ENCODE data around the gene GRIN2D.
"Not testable (repeated sequence)": the region's sequence is repeated elsewhere in the genome, so short reads cannot be mapped to it uniquely, and the experiment has no call there.

The GRIN2D gene

DNA sequence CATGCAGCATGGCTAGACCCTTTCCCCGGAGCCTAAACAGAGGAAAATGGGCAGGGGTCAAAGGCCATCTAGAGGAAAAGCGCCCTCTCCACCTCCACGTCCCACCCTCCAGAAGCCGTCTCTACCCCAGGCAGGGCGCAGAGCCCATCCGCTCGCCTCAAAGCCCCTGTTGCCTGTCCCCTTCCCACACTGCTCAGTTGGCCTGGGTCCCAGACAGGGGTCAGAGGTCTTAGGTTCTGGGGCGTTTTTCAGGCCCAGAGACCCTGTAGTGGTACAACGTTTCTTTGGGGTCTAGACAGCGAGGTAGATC, 30.0 kb upstream of the GRIN2D start:
- H3K9me3 ChIP-seq: no peaks in the 10 kb centered on the region
- H3K4me3 ChIP-seq: peak overlapping the region; percentile 26
- no peak for DNase-seq (ENCODE audit: low spot score in 2 of 2)
- no peaks in the 10 kb centered on the region; the same call in 1 of the 2 replicates for H3K36me3 ChIP-seq (replicated peaks)
- no peaks in the 10 kb centered on the region for H3K27me3 ChIP-seq (ENCODE audit: low read depth)
- peaks cover 14% of the 10 kb centered on the region for H3K4me1 ChIP-seq
- in situ Hi-C loops (cut with MboI; ENCODE audit: low sequenced_read_pairs): no loop called here

DNA sequence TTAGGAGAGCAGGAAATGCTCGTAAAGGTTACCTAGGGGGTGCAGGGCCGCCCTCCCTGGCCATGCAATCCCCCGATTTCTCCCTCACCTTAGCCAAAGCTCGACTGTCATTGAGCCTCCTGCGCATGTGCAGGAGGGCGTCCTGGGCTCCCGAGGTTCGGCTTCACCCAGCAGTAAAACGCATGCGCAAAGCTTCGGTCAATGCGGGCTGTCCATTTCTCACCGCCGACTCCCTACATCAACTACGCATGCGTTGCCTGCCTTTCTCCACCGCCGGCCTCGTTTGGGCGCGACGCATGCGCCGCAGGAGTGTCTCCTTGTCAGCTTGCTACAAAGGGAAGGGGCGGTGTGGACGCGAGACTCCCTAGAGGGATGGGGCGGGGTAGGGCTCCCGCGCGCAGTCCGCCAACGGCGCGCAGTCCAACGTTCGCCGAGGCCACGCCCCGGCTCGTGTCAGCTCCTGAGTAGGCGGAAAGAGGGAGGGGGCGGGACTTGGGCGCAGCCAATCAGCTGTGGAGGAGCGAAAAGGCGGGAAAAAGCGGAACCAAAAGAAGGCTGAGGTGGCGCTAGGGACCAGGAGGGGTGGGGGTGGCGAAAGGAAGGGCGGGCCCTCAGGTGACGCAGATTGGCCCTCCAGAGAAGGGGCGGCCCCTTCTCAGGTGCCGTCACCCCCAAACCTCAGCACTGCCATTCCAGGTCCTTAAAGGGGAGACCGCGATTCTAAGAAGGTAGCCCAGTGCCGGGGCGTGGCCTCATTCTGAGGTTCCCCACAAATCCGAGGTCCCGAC, 29.5 kb upstream of the GRIN2D start, which contains the start of the genes SYNGR4 and TMEM143:
Gene SYNGR4, plus strand, starts transcription at position 558 of the 788 bp plus-strand sequence. CDS start 1,476 bp downstream, outside the sequence.
Gene TMEM143, minus strand, starts transcription at position 131 of the 788 bp plus-strand sequence. Its CDS starts 20 bp downstream, at position 111.
- H3K4me1 ChIP-seq: peaks cover 14% of the 10 kb centered on the region
- H3K36me3 ChIP-seq (replicated peaks): no peaks in the 10 kb centered on the region; the same call in 1 of the 2 replicates
- no peaks in the 10 kb centered on the region for H3K27me3 ChIP-seq (ENCODE audit: low read depth)
- in situ Hi-C loops (cut with MboI; ENCODE audit: low sequenced_read_pairs): no loop called here
- DNase-seq (ENCODE audit: low spot score in 2 of 2): peak; percentile 99
- peak within 1 kb of the TSS; percentile 26 for H3K4me3 ChIP-seq
- H3K9me3 ChIP-seq: no peaks in the 10 kb centered on the region

DNA sequence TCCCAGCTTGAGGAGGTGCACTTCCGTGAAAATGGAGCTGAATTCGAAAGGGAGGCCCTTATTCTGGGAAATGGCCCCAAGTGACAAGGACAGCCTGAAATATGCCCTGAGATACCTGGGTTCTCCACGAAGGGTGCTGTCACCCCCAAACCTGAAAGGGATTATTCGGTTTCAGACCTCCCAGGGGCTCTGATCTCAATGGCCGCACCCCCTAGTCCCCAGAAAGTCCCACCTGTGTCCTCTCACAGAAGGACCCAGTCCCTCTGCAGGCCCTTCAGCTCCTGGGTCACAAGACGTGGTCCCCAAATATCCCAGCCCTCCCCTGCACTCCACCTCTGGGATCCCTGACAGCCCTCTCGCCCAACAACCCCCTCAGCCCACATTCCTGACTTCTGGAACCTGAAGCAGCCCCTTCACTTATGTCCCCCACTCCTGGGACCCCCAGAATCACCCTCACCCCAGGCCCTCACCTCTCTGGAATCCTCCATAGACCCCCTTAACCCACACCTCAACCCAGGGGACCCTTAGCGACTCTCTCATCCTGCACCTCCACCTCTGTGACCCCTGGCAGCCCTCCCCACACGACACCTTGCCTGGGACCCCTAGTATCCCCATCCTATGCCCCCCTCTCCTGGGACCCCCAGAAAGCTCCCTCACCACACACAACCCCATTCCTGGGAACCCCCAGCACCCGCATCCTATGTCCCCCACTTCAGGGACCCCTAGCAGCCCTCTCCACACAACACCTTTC, 28.7 kb upstream of the GRIN2D start:
- Histone ChIP-seq H3K9me3 (no peaks in the 10 kb centered on the region), H3K4me1 (peaks cover 14% of the 10 kb centered on the region), H3K27me3 (ENCODE audit: low read depth) (no peaks in the 10 kb centered on the region), H3K4me3 (peak overlapping the region; percentile 5), H3K36me3 (replicated peaks) (no peaks in the 10 kb centered on the region; the same call in 1 of the 2 replicates)
- DNase-seq (ENCODE audit: low spot score in 2 of 2): no peak
- in situ Hi-C loops (cut with MboI; ENCODE audit: low sequenced_read_pairs): no loop called here

DNA sequence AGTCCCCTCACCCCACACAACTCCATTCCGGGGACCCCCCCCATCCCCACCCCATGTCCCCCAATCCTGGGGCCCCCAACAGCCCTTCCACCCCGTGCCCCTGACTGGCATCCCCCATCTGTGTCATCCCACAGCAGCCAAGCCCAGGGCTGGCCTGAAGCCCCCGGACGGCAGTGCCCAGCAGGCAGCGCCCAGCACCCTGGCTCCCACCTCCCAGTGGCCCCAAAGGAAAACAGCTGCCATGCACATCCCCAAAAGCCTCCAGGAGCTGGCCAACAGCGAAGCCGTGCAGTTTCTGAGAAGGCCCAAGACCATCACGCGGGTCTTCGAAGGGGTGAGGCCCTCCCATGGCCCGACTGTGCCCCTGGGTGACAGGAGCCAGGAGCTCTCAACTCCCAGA, 27.9 kb upstream of the GRIN2D start:
- no peak overlapping the region for H3K4me3 ChIP-seq
- DNase-seq (ENCODE audit: low spot score in 2 of 2): no peak
- H3K36me3 ChIP-seq (replicated peaks): no peaks in the 10 kb centered on the region; the same call in 1 of the 2 replicates
- H3K27me3 ChIP-seq (ENCODE audit: low read depth): no peaks in the 10 kb centered on the region
- in situ Hi-C loops (cut with MboI; ENCODE audit: low sequenced_read_pairs): no loop called here
- H3K4me1 ChIP-seq: peaks cover 14% of the 10 kb centered on the region
- H3K9me3 ChIP-seq: no peaks in the 10 kb centered on the region

DNA sequence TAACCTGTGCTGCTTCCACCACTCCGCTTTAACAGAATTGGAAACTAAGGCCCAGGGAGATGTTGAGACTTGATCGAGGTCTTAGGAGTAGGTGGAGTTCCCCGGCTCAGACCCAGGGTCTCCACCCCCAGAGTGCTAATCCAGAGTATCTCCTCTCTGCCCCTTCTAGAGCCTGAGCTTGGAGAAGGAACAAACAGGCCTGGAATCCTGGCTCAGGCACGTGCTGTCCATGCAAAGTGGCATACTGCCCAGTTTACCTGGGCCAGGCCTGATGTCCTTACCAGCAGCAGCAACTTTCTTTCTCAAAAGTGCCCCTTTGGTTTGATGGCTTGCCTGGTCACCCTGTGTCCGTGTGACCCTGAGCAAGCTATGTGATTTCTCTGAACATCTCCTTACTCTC, 25.6 kb upstream of the GRIN2D start:
- no peak for DNase-seq (ENCODE audit: low spot score in 2 of 2)
- H3K4me1 ChIP-seq: peaks cover 11% of the 10 kb centered on the region
- no peaks in the 10 kb centered on the region for H3K36me3 ChIP-seq (replicated peaks)
- no peaks in the 10 kb centered on the region for H3K9me3 ChIP-seq
- no peak overlapping the region for H3K4me3 ChIP-seq
- in situ Hi-C loops (cut with MboI; ENCODE audit: low sequenced_read_pairs): no loop called here
- H3K27me3 ChIP-seq (ENCODE audit: low read depth): no peaks in the 10 kb centered on the region

DNA sequence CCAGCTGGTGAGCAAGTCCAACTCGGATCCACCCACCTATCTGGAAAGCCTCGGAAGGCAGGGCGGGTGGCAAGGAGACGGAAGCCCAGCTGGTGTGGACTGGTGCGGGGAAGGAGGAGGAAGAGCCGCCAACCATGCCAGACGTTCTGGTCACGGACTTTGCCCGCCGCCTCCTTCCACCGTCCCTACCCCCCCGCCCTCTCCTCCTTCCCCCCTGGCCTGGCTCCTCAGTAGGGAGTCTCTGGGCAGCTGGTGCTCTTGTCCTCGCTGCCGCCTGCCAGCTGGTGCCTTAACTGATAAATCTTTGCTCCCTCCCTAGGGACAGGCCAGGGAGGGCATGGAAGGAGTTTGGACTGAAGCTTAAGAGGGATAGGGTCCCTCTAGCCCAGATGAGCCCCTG, 24.5 kb upstream of the GRIN2D start:
- Histone ChIP-seq H3K27me3 (ENCODE audit: low read depth) (no peaks in the 10 kb centered on the region), H3K9me3 (no peaks in the 10 kb centered on the region), H3K4me1 (peaks cover 4% of the 10 kb centered on the region), H3K36me3 (replicated peaks) (no peaks in the 10 kb centered on the region), H3K4me3 (no peak overlapping the region)
- no peak for DNase-seq (ENCODE audit: low spot score in 2 of 2)
- in situ Hi-C loops (cut with MboI; ENCODE audit: low sequenced_read_pairs): no loop called here

DNA sequence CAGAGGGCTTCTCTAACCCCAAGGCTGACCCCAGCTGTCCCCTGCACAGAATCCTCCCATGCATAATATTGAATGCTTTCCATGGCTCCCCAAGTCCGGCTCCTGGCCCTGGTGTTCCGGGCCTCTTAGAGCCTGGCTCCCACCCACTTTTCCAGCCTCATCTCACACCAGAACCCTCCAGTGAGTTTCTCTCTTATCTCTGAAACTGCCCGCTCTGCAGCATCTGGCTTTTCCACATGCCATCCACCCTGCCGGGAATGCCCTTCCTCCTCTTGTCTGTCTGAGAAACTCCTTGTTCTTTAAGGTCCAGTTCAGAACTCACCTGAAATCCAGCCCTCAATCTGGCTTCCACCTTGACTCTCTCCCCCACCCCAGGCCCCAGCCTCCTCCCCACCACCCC, 22.5 kb upstream of the GRIN2D start:
- H3K36me3 ChIP-seq (replicated peaks): no peaks in the 10 kb centered on the region
- no peak for DNase-seq (ENCODE audit: low spot score in 2 of 2)
- in situ Hi-C loops (cut with MboI; ENCODE audit: low sequenced_read_pairs): no loop called here
- H3K4me1 ChIP-seq: no peaks in the 10 kb centered on the region; the same call in 1 of the 2 replicates
- H3K9me3 ChIP-seq: no peaks in the 10 kb centered on the region
- H3K27me3 ChIP-seq (ENCODE audit: low read depth): no peaks in the 10 kb centered on the region
- no peak overlapping the region for H3K4me3 ChIP-seq

DNA sequence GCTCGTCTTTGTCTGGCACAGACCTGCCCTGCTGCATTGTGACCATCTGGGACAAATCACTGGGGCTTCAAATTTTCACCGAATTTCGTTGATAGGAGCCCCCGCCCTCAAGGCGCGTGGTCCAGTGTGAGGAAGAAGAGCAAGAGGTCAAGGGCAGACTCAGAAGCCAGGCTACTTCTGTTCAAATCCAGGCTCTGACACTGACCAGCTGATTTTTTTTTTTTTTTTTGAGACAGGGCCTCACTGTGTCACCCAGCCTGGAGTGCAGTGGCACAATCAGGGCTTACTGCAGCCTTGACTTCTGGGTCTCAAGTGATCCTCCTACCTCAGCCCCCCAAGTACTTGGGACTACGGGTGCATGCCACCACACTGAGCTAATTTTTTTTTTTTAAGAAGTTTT, 22.1 kb upstream of the GRIN2D start:
- in situ Hi-C loops (cut with MboI; ENCODE audit: low sequenced_read_pairs): no loop called here
- no peaks in the 10 kb centered on the region for H3K36me3 ChIP-seq (replicated peaks)
- H3K4me1 ChIP-seq: no peaks in the 10 kb centered on the region; the same call in 1 of the 2 replicates
- H3K4me3 ChIP-seq: no peak overlapping the region
- H3K27me3 ChIP-seq (ENCODE audit: low read depth): no peaks in the 10 kb centered on the region
- H3K9me3 ChIP-seq: no peaks in the 10 kb centered on the region
- DNase-seq (ENCODE audit: low spot score in 2 of 2): no peak

DNA sequence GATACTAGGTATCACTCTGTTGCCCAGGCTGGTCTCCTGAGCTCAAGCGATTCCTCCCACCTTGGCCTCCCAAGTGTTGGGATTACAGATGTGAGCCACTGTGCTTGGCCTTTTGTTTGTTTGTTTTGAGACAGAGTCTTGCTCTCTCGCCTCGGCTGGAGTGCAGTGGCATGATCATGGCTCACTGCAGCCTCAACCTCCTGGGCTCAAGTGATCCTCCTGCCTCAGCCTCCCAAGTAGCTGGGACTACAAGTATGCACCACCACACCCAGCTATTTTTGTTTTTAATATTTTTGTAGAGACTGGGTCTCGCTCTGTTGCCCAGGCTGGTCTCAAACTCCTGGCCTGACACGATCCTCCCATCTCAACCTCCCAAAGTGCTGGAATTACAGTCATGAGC, 21.7 kb upstream of the GRIN2D start:
- H3K27me3 ChIP-seq (ENCODE audit: low read depth); in situ Hi-C loops (cut with MboI; ENCODE audit: low sequenced_read_pairs); H3K36me3 ChIP-seq (replicated peaks); H3K4me3 ChIP-seq; H3K4me1 ChIP-seq; DNase-seq (ENCODE audit: low spot score in 2 of 2); H3K9me3 ChIP-seq: not testable (repeated sequence)

DNA sequence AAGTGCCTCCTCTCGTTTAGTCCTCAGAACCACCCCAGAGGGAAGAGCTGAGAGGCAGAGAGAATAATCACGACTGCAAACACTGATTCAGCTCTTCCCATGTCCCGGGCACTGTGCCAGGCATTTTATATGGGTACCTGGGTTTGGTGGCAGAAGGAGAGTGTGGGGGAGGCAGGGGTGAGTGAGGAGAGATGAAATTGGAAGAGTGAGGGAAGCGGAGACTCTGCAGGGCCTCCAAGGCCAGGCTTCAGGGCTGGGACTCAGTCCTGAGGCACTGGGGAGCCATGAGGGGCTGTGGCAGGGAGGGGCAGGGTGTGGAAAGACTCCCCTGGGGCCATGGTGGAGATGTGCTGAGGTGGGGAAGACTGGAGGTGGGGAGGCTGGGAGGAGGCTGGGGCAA, 20.6 kb upstream of the GRIN2D start:
- DNase-seq (ENCODE audit: low spot score in 2 of 2): peak in 1 of 2 experiments; percentile 39
- H3K4me3 ChIP-seq: no peak overlapping the region
- H3K27me3 ChIP-seq (ENCODE audit: low read depth): no peaks in the 10 kb centered on the region
- no peaks in the 10 kb centered on the region for H3K9me3 ChIP-seq
- H3K36me3 ChIP-seq (replicated peaks): no peaks in the 10 kb centered on the region
- H3K4me1 ChIP-seq: no peaks in the 10 kb centered on the region; the same call in 1 of the 2 replicates
- in situ Hi-C loops (cut with MboI; ENCODE audit: low sequenced_read_pairs): no loop called here

DNA sequence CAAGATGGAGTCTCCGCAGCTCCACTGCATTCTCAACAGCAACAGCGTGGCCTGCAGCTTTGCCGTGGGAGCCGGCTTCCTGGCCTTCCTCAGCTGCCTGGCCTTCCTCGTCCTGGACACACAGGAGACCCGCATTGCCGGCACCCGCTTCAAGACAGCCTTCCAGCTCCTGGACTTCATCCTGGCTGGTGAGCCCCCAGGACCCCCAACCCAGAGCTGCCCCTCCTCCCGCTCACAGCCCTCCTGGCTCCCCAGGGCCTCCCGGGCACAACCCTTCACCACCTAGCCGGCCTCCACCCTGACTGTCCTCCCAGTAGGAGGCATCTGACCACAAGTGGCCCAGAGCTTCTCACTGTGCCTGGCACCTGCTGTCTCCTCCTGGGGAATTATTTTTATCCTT, 19.9 kb upstream of the GRIN2D start:
- DNase-seq (ENCODE audit: low spot score in 2 of 2): no peak
- in situ Hi-C loops (cut with MboI; ENCODE audit: low sequenced_read_pairs): no loop called here
- H3K4me1 ChIP-seq: no peaks in the 10 kb centered on the region; the same call in 1 of the 2 replicates
- no peaks in the 10 kb centered on the region for H3K9me3 ChIP-seq
- H3K4me3 ChIP-seq: no peak overlapping the region
- H3K27me3 ChIP-seq (ENCODE audit: low read depth): no peaks in the 10 kb centered on the region
- no peaks in the 10 kb centered on the region for H3K36me3 ChIP-seq (replicated peaks)

DNA sequence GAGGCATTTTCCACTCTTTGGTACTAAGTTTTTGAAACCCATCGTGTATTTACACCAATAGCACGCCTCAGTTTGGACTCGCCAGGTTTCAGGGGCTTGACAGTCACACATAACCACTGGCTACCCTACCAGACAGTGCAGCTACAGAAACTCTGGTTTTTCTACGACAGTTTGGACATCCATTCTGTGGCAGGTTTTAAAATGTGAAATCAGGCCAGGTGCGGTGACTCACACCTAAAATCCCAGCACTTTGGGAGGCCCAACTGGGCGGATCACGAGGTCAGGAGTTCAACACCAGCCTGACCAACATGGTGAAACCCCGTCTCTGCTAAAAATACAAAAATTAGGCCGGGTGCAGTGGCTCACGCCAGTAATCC, 15.3 kb upstream of the GRIN2D start:
- DNase-seq (ENCODE audit: low spot score in 2 of 2): no peak
- Histone ChIP-seq H3K36me3 (replicated peaks) (peaks cover 15% of the 10 kb centered on the region), H3K9me3 (no peaks in the 10 kb centered on the region), H3K27me3 (ENCODE audit: low read depth) (no peaks in the 10 kb centered on the region), H3K4me3 (no peak overlapping the region), H3K4me1 (no peaks in the 10 kb centered on the region)
- in situ Hi-C loops (cut with MboI; ENCODE audit: low sequenced_read_pairs): no loop called here

DNA sequence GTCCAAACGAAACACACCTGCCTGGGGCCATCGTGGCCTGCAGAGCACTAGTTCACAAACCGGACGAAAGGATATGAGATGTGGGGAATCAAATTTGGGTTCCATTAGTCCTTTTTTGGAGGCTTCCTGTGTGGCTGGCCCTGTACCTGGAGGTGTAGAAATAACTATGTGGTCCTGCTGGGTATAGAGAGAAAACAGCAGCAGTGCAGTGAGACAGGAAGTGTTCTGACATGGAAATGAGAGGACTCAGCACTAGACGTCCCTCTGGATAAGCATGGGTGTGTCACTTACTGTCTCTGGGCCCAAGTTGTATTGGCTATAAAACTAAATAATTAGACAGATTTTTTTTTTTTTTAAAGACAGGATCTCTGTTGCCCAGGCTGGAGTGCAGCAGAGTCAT, 14.4 kb upstream of the GRIN2D start:
- Histone ChIP-seq H3K4me1 (no peaks in the 10 kb centered on the region), H3K4me3 (no peak overlapping the region), H3K36me3 (replicated peaks) (peaks cover 23% of the 10 kb centered on the region), H3K9me3 (no peaks in the 10 kb centered on the region), H3K27me3 (ENCODE audit: low read depth) (no peaks in the 10 kb centered on the region)
- in situ Hi-C loops (cut with MboI; ENCODE audit: low sequenced_read_pairs): no loop called here
- no peak for DNase-seq (ENCODE audit: low spot score in 2 of 2)
